Measurements from ENCODE around the gene NR6A1.

- TF ChIP-seq, protein P1, sequence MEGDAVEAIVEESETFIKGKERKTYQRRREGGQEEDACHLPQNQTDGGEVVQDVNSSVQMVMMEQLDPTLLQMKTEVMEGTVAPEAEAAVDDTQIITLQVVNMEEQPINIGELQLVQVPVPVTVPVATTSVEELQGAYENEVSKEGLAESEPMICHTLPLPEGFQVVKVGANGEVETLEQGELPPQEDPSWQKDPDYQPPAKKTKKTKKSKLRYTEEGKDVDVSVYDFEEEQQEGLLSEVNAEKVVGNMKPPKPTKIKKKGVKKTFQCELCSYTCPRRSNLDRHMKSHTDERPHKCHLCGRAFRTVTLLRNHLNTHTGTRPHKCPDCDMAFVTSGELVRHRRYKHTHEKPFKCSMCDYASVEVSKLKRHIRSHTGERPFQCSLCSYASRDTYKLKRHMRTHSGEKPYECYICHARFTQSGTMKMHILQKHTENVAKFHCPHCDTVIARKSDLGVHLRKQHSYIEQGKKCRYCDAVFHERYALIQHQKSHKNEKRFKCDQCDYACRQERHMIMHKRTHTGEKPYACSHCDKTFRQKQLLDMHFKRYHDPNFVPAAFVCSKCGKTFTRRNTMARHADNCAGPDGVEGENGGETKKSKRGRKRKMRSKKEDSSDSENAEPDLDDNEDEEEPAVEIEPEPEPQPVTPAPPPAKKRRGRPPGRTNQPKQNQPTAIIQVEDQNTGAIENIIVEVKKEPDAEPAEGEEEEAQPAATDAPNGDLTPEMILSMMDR (IDR thresholded peaks at IDR 0.05; ENCODE audit: insufficient read depth, low read length) = no peak
- TF ChIP-seq POLR2AphosphoS5 (IDR thresholded peaks at IDR 0.05; ENCODE audit: low read depth) (no peak), SPI1 (IDR thresholded peaks at IDR 0.05; ENCODE audit: borderline replicate concordance, low read depth) (no peak)
Measured at GRCh38 chr9:124794902-124795491, 23.9 kb upstream of the NR6A1 start.

Data from HL-60 (cell line).